Activated B cell treated with CpG ODN at 0.5 μM for 24 hours (primary cell): ENCODE results near the gene ZFYVE21. TPM values are rescaled to one million over a fixed set of nuclear protein-coding genes. Genes with fewer than 3 reads are reported as not detected.

Experiments
- ATAC-seq: fragments of 200-7000 bp; cut with Tn5 transposase; one replicate; pipeline ENCODE4 v1.10.0; 2021; ENCODE audit warnings: low read depth, mild to moderate bottlenecking, moderate library complexity
- CTCF ChIA-PET: fragments of 350-600 bp; sonication (Branson Sonifier 250); formaldehyde crosslinking; loops from one replicate; lab custom pipeline; 2021; ENCODE audit warnings: antibody characterized with exemption; lab: Charles Lee
- POLR2A ChIA-PET: fragments of 350-600 bp; sonication (Branson Sonifier 250); formaldehyde crosslinking; loops from one replicate; lab custom pipeline; 2021; ENCODE audit warnings: antibody characterized with exemption; lab: Charles Lee
- DNase-seq: peaks from one replicate; pipeline ENCODE4 v3.0.0; 2022
- H3K27ac Mint-ChIP-seq: one replicate; pipeline ENCODE4 v1.8.0; 2020; ENCODE audit warnings: mixed read lengths
- H3K27me3 Mint-ChIP-seq: one replicate; pipeline ENCODE4 v1.8.0; 2021; ENCODE audit warnings: mixed read lengths
- H3K36me3 Mint-ChIP-seq: one replicate; pipeline ENCODE4 v1.8.0; 2021; ENCODE audit warnings: low read depth, mixed read lengths
- H3K4me1 Mint-ChIP-seq: one replicate; pipeline ENCODE4 v1.8.0; 2021; ENCODE audit warnings: mixed read lengths
- H3K4me3 Mint-ChIP-seq: one replicate; pipeline ENCODE4 v1.8.0; 2020; ENCODE audit warnings: mild to moderate bottlenecking, mixed read lengths
- H3K9me3 Mint-ChIP-seq: one replicate; pipeline ENCODE4 v1.8.0; 2020; ENCODE audit warnings: mixed read lengths
- intact Hi-C: fragments of 100-400 bp; cut with micrococcal nuclease; formaldehyde crosslinking; loops from one replicate; pipeline ENCODE4 v1.15.1; 2024
- total RNA-seq: library from RNA; stranded (reverse); gene quantifications from 2 replicates; pipeline ENCODE4 v1.2.3, GENCODE V29; 2022
- TF ChIP-seq, protein P1 (sequence below): fragments of 200-600 bp; IDR thresholded peaks from one replicate; pipeline ENCODE4 v1.8.0; 2022; ENCODE audit warnings: antibody characterized with exemption, mild to moderate bottlenecking

The ZFYVE21 gene
- total RNA-seq, 1 donor from 2014 or later = 16.7 TPM

GRCh38 chr14:103709814-103710213 is 5.8 kb upstream of the ZFYVE21 start:
- H3K4me1 Mint-ChIP-seq = peaks cover 11% of the 10 kb centered on the region
- H3K27me3 Mint-ChIP-seq = no peaks in the 10 kb centered on the region
- H3K27ac Mint-ChIP-seq = no peak overlapping the region
- H3K36me3 Mint-ChIP-seq = peaks cover 29% of the 10 kb centered on the region
- H3K4me3 Mint-ChIP-seq = no peak overlapping the region
- ATAC-seq = no peak
- intact Hi-C loops = loop anchor here (10.0 kb wide), 1 partner anchor 375 kb away; the partner anchor contains the start of gene EIF5
- H3K9me3 Mint-ChIP-seq = no peaks in the 10 kb centered on the region
- TF ChIP-seq, protein P1, sequence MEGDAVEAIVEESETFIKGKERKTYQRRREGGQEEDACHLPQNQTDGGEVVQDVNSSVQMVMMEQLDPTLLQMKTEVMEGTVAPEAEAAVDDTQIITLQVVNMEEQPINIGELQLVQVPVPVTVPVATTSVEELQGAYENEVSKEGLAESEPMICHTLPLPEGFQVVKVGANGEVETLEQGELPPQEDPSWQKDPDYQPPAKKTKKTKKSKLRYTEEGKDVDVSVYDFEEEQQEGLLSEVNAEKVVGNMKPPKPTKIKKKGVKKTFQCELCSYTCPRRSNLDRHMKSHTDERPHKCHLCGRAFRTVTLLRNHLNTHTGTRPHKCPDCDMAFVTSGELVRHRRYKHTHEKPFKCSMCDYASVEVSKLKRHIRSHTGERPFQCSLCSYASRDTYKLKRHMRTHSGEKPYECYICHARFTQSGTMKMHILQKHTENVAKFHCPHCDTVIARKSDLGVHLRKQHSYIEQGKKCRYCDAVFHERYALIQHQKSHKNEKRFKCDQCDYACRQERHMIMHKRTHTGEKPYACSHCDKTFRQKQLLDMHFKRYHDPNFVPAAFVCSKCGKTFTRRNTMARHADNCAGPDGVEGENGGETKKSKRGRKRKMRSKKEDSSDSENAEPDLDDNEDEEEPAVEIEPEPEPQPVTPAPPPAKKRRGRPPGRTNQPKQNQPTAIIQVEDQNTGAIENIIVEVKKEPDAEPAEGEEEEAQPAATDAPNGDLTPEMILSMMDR = no peak
- DNase-seq = no peak
- CTCF ChIA-PET = no interaction called here
- POLR2A ChIA-PET = interaction anchor here (0.6 kb wide), 1 partner anchor 129 kb away, joined by 4 read pairs; no protein-coding TSS in a partner anchor

DNA sequence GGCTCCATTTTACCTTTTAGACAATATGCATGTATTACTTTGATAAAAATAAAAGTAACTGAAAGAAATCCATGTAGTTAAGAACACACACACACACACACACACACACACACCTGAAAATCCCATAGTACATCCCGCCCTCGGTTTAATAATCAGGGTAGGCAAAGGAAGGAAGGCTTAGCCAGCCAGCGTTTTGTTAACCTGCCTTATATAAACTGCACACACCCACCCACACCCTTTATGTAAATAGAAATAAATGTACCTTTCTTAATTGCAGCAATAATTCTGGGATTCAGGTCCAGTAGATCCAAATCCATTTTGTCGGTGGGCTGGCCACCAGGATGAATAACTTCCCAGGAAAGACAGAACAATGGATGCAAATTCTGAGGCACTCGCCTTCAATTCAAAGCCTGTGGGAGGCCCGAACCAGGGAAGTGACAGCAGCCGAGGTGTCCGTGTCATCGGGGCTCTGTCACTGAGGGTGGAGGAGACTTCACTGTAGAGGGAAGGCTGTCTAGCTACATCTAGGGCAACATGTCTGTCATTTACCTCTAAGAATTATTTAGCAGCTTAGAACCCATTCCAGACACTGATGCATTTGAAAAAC is 4.7 kb upstream of the ZFYVE21 start:
- ChIA-PET CTCF (no interaction called here), POLR2A (no interaction called here)
- Mint-ChIP-seq H3K9me3 (no peaks in the 10 kb centered on the region), H3K36me3 (peaks cover 27% of the 10 kb centered on the region), H3K27ac (no peak overlapping the region), H3K4me3 (no peak overlapping the region), H3K27me3 (no peaks in the 10 kb centered on the region), H3K4me1 (peaks cover 14% of the 10 kb centered on the region)
- ATAC-seq (no peak), DNase-seq (no peak)
- TF ChIP-seq, protein P1 = no peak
- intact Hi-C loops = loop anchor here (10.0 kb wide), 1 partner anchor 376 kb away; the partner anchor contains the start of gene EIF5

- H3K9me3 Mint-ChIP-seq = no peaks in the 10 kb centered on the region
- CTCF ChIA-PET = no interaction called here
- H3K36me3 Mint-ChIP-seq = peaks cover 25% of the 10 kb centered on the region
- H3K27ac Mint-ChIP-seq = no peak overlapping the region
- TF ChIP-seq, protein P1 = no peak
- ATAC-seq = no peak
- H3K4me1 Mint-ChIP-seq = peaks cover 18% of the 10 kb centered on the region
- POLR2A ChIA-PET = no interaction called here
- no peak overlapping the region for H3K4me3 Mint-ChIP-seq
- no peaks in the 10 kb centered on the region for H3K27me3 Mint-ChIP-seq
- intact Hi-C loops = loop anchor here (10.0 kb wide), 1 partner anchor 377 kb away; the partner anchor contains the start of gene EIF5
- no peak for DNase-seq
These were observed 3.8 kb upstream of the ZFYVE21 start for GRCh38 chr14:103711516-103712431.

DNA sequence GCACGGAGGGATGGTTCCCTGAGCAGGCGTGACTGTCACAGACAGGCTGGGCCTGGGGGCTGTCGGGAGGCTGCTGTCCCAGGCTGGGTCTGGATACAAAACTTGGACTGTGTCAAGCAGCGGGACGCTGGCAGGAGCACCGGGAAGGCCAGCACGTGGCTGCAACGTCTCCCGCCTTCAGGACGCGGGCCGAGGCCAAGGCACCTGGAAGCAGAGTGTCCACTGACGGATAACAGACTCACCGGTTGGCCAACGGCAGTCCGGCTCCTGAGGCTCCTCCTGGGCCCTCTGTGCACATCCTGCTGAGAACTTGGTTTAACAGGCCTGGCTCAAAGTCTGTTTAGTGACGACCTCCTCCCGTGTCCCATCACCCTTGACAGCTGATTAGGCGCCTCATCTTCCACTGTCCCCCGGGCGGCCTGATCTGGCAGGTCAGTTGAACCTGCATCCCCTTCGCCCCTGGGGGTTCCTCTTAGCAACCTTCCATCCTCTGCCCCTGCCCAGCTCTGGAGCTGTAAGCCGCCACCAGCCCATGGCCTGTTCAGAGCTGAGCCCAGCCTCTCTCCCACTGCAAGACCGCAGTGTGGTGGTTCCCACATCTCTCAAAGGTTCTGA is 2.9 kb upstream of the ZFYVE21 start:
- Mint-ChIP-seq H3K9me3 (no peaks in the 10 kb centered on the region), H3K4me3 (no peak overlapping the region), H3K36me3 (peaks cover 25% of the 10 kb centered on the region), H3K27me3 (no peaks in the 10 kb centered on the region), H3K27ac (no peak overlapping the region), H3K4me1 (peaks cover 26% of the 10 kb centered on the region)
- CTCF ChIA-PET = no interaction called here
- ATAC-seq (no peak), DNase-seq (no peak)
- POLR2A ChIA-PET = interaction anchor here (0.8 kb wide), 1 partner anchor 19 kb away, joined by 3 read pairs; no protein-coding TSS in a partner anchor
- intact Hi-C loops = loop anchor here (10.0 kb wide), 1 partner anchor 378 kb away; the partner anchor contains the start of gene EIF5
- TF ChIP-seq, protein P1 = no peak
